Activated naive CD8-positive, alpha-beta T cell treated with anti-CD3 and anti-CD28 coated beads, Interleukin-2, amount 50 U/mL, for 24 hours (primary cell): ENCODE data around the gene KRTAP15-1.

Experiments used
- ATAC-seq: fragments of 150-1000 bp; cut with Tn5 transposase; one replicate; pipeline ENCODE4 v1.10.0; 2021
- DNase-seq: peaks from one replicate; pipeline ENCODE4 v3.0.0; 2021
- H3K27ac Mint-ChIP-seq: one replicate; pipeline ENCODE4 v1.8.0; 2021; ENCODE audit warnings: mild to moderate bottlenecking, mixed read lengths
- H3K27me3 Mint-ChIP-seq: one replicate; pipeline ENCODE4 v1.8.0; 2021; ENCODE audit warnings: mixed read lengths
- H3K36me3 Mint-ChIP-seq: one replicate; pipeline ENCODE4 v1.8.0; 2021; ENCODE audit warnings: low read depth, mixed read lengths
- H3K4me1 Mint-ChIP-seq: one replicate; pipeline ENCODE4 v1.8.0; 2021; ENCODE audit warnings: mixed read lengths
- H3K4me3 Mint-ChIP-seq: one replicate; pipeline ENCODE4 v1.8.0; 2021; ENCODE audit warnings: mild to moderate bottlenecking, moderate library complexity, mixed read lengths
- H3K9me3 Mint-ChIP-seq: one replicate; pipeline ENCODE4 v1.8.0; 2021; ENCODE audit warnings: mixed read lengths

KRTAP15-1 gene

GRCh38 chr21:30463713-30464112, 23.6 kb downstream of the KRTAP15-1 start:
- H3K4me3 Mint-ChIP-seq: no peak overlapping the region
- peaks cover 9% of the 10 kb centered on the region for H3K27me3 Mint-ChIP-seq
- H3K27ac Mint-ChIP-seq: no peak overlapping the region
- no peaks in the 10 kb centered on the region for H3K4me1 Mint-ChIP-seq
- ATAC-seq (no peak), DNase-seq (no peak)
- H3K36me3 Mint-ChIP-seq: no peaks in the 10 kb centered on the region
- H3K9me3 Mint-ChIP-seq: peaks cover 5% of the 10 kb centered on the region

GRCh38 chr21:30468900-30469714, 29.0 kb downstream of the KRTAP15-1 start:
- Mint-ChIP-seq H3K27me3 (peaks cover 5% of the 10 kb centered on the region), H3K27ac (no peak overlapping the region), H3K36me3 (no peaks in the 10 kb centered on the region), H3K4me3 (no peak overlapping the region), H3K9me3 (peaks cover 3% of the 10 kb centered on the region), H3K4me1 (no peaks in the 10 kb centered on the region)
- no peak for DNase-seq
- no peak for ATAC-seq

DNA sequence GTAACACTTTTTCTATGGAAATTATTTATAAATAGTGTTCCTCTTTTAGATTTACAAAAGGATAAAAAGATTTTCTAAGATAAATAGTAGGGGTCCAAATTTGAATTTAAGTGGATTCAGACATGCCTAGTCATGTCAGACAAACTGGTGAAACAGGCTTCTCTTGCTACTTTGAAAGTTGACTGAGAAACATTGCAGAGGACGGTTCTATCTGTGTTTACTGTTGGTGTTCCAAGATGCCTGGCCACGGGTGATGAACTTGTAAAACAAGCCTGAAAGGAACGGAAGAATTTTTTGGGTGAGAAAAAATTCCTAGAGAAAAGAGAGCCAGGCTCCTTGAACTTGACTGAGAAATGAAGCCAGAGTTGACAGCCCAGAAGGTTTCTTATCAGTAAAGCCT, 37.9 kb downstream of the KRTAP15-1 start:
- DNase-seq (no peak), ATAC-seq (no peak)
- Mint-ChIP-seq H3K36me3 (no peaks in the 10 kb centered on the region), H3K4me1 (no peaks in the 10 kb centered on the region), H3K9me3 (no peaks in the 10 kb centered on the region), H3K27ac (no peak overlapping the region), H3K27me3 (no peaks in the 10 kb centered on the region), H3K4me3 (no peak overlapping the region)

DNA sequence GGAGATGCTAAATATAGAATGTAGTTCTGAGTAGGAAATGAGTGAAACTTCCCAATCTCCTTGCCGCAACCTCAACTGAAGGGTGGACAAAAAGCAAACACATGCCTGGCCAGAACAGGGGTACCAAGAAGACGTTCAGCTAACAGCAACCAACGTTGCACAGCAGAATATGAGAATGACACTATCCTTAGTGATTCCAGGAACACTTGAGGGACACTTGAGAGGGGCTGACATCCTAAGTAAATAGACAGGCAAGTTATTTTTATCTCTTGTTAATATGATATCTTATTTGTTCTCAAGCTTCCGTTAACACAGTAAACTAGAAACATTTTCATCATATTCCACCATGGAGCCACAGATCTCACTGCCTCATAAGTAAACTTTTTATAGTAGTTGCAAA, 39.2 kb downstream of the KRTAP15-1 start:
- no peak overlapping the region for H3K4me3 Mint-ChIP-seq
- DNase-seq (no peak), ATAC-seq (no peak)
- no peak overlapping the region for H3K27ac Mint-ChIP-seq
- no peaks in the 10 kb centered on the region for H3K36me3 Mint-ChIP-seq
- no peaks in the 10 kb centered on the region for H3K9me3 Mint-ChIP-seq
- H3K27me3 Mint-ChIP-seq: no peaks in the 10 kb centered on the region
- H3K4me1 Mint-ChIP-seq: no peaks in the 10 kb centered on the region

GRCh38 chr21:30480145-30480544, 40.1 kb downstream of the KRTAP15-1 start, which contains the start of gene KRTAP19-1:
TSS of gene KRTAP19-1 (minus strand) at chr21:30480367. CDS start at chr21:30480317, 50 bp downstream.
- H3K9me3 Mint-ChIP-seq: peaks cover 3% of the 10 kb centered on the region
- H3K27me3 Mint-ChIP-seq: no peaks in the 10 kb centered on the region
- DNase-seq: no peak
- ATAC-seq: no peak
- H3K27ac Mint-ChIP-seq: no peak within 1 kb of the TSS
- no peak within 1 kb of the TSS for H3K4me3 Mint-ChIP-seq
- H3K36me3 Mint-ChIP-seq: no peaks in the 10 kb centered on the region
- no peaks in the 10 kb centered on the region for H3K4me1 Mint-ChIP-seq

DNA sequence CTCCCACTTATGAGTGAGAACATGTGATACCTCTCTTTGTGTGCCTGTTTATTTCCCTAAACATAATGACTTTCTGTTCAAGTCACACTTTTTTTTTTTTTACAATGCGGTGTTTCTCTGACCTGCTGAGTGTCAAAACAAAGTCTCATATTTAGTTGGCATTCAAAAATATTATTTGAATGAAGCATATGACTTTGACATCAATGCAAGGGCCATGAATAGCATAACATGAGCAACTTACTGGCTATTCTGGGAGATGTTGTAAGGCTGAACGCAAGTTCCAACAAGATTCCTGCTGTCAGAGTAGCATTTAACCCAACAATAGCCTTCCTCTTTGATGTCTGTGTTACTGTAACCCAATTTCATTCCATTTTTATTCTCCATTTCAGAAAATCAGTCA, 42.1 kb downstream of the KRTAP15-1 start:
- Mint-ChIP-seq H3K36me3 (no peaks in the 10 kb centered on the region), H3K9me3 (peaks cover 18% of the 10 kb centered on the region), H3K4me3 (no peak overlapping the region), H3K27ac (no peak overlapping the region), H3K27me3 (no peaks in the 10 kb centered on the region), H3K4me1 (no peaks in the 10 kb centered on the region)
- DNase-seq: no peak
- ATAC-seq: no peak

DNA sequence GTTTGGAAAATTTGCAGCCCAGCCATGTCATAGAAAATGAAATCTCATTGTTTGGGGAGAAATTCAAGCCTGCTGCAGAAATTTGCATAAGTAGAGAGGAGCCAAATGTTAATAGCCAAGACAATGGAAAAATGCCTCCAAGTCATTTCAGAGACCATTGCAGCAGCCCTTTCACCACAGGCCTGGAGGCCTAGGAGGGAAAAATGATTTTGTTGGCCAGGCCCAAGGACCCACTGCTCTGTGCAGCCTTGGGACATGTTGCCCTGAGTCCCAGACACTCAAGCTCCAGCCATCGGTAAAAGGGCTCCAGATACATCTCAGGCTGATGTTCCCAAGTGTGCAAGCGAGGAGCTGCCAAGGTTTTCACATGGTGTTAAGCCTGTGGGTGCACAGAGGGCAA, 46.1 kb downstream of the KRTAP15-1 start:
- H3K36me3 Mint-ChIP-seq: no peaks in the 10 kb centered on the region
- no peaks in the 10 kb centered on the region for H3K4me1 Mint-ChIP-seq
- H3K4me3 Mint-ChIP-seq: no peak overlapping the region
- no peak for DNase-seq
- ATAC-seq: no peak
- H3K27ac Mint-ChIP-seq: no peak overlapping the region
- no peaks in the 10 kb centered on the region for H3K27me3 Mint-ChIP-seq
- H3K9me3 Mint-ChIP-seq: peaks cover 23% of the 10 kb centered on the region

DNA sequence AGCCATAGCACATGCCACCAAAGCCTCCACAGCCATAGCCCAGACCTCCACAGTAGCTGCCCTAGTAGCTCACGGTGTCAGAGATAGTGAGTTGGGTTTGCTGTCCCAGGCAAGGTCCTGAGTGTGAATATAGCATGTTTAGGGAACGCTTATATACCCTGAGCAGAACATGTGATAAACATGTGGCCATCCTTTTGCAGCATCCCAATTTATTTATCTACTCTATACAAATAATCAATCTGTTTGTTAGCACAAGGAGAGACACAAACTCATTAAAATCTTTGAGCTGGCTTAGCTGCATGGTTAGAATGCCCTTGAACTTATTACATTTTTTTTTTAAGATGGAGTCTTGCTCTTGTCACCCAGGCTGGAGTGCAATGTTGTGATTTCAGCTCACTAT, 47.3 kb downstream of the KRTAP15-1 start, which contains the start of gene KRTAP19-2:
TSS of gene KRTAP19-2 (minus strand) at position 101 of the 400 bp plus-strand sequence. CDS start at position 13, 88 bp downstream.
- H3K4me3 Mint-ChIP-seq: no peak within 1 kb of the TSS
- no peak for ATAC-seq
- H3K36me3 Mint-ChIP-seq: no peaks in the 10 kb centered on the region
- no peaks in the 10 kb centered on the region for H3K4me1 Mint-ChIP-seq
- peaks cover 23% of the 10 kb centered on the region for H3K9me3 Mint-ChIP-seq
- DNase-seq: no peak
- no peaks in the 10 kb centered on the region for H3K27me3 Mint-ChIP-seq
- H3K27ac Mint-ChIP-seq: no peak within 1 kb of the TSS
